Measurements from ENCODE around the gene DHX32. TPM values are rescaled to one million over a fixed set of nuclear protein-coding genes. Genes with fewer than 3 reads are reported as not detected.
A peak's percentile ranks its signal among the peaks of the same experiment; 100 is the strongest.

Gene DHX32
- total RNA-seq, 1 donor from 2014 or later: 29.2 TPM

DNA sequence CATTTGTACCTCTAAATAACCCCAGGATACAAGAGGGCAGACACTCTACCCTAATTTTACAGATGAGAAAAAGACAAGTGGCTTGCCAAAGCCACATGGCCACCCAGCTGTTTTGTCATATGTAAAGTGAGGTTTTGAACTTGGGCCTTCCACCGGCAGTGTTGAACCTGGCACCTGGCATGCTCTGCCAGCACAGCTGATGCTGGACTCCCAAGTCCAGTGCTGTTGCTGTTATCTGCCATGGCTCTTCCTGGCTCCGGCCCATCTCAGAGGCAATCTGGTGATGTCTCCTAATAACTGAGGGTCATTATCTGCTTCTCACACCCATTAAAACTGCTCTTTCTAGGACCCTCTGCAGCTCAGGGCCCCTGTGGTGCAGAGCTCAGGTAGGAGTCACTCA lies 32.7 kb downstream of the DHX32 start:
- DNase-seq: no peak

DNA sequence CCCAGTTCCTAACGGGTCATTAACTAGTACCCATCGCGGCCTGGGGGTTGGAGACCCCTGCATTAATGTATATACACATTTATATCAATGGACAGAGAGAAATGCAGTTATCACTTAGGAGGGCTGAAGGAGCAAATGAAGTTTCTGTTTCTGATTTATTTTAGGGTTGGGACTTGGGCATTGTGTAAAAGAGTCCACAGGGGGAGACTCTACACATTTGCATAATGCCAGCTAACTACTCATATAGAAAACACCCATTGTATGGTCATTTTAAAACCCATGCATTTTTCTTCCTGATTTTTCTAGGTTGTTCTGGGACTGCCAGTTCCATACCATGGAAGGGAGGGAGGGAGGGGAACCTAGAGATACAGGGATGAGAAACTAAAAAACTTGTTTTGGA lies 34.2 kb downstream of the DHX32 start:
- no peak for DNase-seq

DNA sequence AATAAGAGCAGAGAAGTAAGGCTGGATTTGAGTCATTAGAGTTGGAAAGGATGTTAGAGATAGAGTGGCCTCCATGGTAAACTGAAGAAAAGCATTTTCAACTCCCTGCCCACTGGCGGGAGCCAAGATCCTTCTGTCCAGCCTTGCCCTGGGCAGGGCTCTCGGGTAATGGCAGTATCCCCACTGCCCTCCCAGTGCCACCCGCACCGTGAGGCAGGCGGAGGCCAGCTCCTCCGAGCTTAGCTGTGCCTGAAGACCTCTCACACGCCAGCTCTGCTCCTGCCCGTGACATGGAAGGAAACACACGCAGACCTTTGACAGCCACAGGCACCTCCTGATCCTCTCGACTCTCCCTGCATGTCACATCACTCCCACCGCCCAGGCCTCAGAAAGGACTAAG lies 35.5 kb downstream of the DHX32 start:
- DNase-seq: no peak

DNA sequence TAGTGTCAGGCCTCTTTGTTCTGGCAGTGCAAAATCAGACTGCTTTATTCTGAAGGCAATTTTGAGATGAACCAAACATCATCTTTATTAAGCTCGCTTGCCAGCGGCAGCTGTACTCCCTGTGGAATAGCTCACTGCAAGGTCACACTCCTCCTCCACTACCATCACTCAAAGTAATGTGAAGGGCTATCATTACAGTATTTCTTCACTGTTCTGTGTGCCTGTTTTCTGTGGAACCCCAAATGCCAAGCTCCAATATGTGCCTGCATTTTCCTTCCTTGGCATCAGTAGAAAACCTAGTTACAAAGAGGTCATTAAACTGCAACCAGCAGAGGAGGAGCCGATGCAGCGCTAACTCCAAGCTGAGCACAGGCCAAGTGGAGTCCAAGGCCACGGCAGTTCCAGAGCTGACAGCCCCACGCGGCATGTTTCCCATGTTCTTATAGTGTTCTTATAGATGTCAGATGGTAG lies 36.3 kb downstream of the DHX32 start:
- DNase-seq: peak; percentile 15

DNA sequence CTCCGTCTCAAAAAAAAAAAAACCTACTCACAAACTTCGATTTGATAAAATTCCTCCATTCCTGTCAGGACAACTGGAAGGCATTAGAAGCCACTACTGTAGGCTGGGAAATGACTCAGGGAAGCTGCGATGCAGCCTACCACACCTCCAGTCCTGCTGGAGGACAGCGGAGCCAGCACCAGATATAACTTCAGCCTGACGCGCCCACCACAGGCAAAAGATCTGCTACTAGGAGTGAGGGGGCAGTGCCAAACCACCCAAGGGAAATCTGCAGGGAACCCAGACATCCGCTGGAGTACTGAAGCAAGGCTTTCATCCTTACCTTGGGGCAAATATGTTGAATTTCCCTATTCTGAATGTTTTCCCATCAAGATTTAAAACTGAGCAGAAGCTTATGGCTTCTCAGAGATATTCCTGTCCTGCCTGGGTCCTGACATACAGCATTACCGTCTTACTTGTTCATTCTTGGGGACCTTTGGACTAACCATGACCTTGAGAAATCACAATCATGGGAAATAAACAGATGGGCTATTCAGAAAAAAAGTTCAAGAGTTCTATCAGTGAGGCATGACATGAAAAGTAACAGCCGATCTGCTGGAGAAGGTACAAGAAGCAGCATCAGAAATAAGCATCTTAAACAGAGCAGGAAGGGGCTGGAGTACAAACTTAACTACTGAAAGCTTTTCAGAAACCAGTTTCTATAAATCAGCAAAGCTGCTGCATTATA lies 37.3 kb downstream of the DHX32 start:
- DNase-seq: no peak

DNA sequence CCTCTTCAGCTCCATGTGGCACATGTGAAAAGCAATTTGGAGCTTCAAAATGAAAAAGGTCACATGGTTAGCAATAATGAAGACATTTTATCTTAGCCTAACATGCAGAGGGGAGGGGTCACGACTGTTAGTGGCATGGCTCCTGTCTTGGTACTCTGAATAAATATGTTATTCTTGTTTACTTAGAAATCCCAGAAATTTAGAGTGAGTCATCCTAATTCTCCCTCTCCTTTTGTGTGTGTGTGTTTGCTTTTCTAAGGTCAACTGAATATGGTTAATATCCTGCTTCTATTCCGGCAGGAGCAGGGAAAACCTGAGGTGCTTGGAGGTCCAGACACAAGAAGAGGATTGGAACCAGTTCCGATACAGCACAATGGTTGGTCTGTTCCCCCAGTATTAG lies 40.1 kb downstream of the DHX32 start:
- no peak for DNase-seq

DNA sequence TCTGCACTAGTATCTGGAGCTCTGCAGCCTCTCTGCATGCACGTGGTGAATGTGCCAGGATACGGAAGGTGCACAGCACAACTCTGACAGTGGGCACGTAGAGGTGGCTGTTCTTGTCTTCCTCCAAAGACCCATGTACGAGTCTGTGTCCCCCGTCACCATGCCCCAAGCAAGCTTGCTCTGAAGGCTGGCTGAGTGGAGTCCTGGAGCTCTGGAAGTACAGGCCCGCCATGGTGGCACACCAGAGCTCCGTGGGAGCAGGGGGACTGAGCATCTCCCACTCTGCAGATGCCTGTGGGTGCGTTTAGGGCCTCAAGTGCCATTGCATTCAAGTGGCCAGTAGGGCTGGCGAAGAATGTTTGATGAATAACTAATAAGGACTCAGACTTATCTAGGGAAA lies 40.7 kb downstream of the DHX32 start:
- DNase-seq: no peak

DNA sequence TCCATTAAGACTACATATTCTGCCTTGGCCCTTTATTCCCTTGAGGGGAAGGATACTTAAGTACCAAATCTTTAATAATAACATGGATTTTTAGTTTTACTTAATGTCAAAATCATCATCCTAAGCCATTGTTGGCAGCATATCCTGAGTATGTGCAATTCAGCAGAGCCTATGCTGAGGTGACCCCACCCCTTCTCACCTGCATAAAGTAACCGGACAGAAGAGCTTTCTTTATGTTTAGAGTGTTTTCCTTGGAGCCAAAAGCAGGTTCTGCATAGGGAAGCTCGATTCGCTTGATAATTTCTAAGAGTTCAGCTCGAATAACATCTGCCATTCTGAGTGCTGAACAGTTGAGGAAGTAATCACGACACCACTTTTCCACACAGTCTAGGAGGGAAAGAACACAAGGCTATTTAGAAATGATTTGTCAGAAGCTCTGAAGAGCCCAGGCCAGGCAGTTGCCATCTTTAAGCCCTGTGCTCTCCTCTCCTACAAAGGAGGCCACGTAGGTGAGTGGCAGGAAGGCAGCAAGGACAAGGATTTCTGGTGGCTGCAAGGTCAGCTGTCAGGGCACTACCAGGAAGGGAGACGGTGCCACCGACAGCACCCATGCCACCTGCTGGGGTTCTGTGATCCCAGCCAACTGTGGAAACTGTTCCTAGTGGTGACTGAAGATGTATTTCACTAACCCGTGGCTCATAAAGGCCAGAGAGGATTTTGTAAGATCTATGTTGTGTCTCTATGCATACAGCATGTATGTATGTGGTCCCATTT lies 42.1 kb downstream of the DHX32 start:
- DNase-seq: peak; percentile 17

DNA sequence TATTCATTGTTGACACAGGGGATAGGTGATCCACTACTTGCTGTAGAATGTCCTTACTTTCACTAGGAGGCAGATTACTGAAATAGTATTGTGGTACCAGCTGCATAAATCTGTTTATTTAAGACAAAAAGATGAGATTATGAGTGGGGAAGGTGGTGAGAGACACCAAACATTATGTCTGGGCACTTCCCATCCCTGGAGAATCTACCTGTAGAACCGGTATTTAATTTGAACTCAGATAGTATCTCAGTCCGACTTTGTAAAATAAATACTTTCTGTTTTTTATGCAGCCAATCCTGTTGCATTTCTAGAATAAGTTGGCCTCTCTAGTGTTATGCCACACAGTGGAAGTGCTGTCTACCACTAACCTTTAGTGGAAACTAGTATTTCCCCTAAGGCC lies 44.3 kb downstream of the DHX32 start:
- peak; percentile 43 for DNase-seq

DNA sequence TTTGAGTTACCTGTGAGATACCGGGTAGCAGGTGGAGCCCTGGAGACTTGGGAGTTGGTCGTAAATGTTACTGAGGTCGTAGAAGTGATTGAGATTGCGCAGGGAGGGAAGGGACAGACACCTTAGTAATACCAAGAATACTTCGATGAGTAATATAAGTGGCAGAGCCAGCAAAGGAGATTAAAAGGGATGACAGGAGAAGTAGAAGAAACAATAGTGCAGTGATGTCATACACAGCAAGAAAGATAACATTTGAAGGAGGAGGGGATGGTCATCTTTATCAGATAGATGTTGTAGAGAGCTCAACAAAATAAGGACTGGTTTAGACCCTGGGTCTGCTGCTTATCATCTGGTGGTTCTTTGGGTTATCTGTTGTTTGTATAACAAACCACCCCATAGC lies 52.8 kb downstream of the DHX32 start:
- DNase-seq: no peak

DNA sequence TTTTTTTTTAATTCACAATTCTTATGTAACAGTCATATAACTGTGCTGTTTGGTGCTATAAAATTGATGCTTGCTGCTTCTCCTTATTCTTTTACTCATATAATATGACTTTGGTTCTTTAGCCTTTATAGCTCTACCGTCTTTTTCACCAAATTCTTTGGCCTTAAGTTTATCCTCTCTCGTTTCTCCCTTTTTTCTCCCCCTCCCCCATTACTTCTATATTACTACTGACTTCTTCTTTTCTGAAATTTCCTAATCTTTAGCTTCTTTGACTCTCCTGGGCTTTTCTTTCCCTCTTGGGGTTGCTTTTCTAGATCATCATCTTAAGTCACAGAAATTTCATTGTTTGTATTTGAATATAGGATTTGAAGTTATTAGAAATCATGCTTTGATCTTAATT lies 54.0 kb downstream of the DHX32 start:
- no peak for DNase-seq

DNA sequence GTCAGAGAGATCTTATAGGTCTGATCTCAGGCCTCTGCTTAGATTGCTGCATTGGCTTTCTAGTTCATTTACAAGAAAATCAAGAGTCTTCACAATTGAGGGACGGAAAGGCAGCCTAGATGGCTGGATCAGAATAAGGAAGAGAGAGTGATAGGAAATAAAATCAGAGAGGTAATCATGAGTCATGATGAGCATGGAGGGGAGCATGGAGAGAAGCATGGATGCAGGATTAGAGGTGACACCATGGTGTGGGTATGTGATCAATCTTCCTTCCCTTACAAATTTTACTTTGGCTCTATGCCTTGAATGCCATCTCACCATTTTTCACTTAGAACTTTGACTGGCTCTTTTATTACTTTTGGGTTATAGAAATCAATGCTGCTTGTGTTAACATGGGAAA lies 56.4 kb downstream of the DHX32 start:
- no peak for DNase-seq

DNA sequence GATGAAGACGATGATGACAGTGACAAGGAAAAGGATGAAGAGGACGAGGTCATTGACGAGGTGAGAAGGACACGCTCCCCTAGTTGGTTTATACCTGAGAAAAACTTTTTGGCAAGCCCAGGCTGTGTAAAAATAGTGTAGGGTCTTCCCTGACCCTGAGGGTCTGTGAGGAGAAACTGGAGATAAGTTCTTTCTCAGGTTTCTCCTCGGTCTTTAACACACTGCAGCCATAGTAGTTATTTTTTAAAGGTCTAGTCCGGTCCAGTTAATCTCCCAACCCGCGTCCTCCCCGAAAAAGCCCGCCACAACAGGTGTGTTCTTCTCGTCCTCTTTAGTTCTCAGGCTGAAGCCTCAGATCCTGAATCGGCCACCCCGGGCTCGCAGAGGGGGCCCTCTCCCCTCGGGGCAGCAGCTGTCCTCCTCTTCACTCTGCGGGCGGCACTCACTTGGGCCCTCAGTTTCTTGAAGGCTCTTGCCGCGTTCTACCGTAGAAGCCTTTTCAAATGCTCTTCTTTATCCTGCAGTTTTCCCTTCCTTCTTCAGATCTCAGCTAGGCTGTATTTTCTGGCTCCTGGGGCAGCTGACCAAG lies 57.3 kb downstream of the DHX32 start:
- DNase-seq: peak; percentile 44

DNA sequence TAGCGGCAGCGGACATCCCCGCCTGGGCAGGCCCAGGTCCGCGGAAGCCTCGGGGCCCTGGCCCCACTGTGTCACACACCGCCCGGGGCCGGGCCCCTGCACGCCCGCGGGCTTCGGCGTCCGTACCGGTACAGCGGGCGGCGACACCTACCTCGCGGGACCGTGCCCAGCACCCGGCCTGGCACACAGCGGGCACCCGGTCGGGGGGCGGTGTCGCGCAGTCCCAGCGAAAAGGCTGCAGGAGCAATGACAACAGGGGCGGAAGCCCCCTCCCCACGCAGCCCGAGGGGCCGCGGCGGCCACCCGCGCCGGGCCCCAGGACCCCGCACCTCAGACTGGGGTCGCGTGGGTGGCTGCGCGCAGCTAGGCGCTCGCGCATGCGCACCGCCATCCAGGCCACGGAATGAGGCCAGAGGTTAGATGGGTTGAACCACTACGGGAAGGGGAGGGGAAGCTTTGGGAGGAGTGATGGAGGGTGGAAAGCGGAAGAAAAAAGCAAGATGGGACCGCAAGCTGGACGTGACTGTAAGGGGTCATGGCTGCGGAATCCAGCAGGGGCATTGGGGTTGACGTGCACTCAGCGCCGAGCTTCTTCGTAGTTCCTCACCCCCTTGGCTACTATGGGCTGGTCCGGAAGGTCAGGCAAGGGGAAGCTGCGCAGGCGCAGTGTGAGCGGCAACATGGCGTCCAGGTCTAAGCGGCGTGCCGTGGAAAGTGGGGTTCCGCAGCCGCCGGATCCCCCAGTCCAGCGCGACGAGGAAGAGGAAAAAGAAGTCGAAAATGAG lies 58.0 kb downstream of the DHX32 start, which contains the start of the genes BCCIP and UROS:
Gene BCCIP (plus strand): TSS at position 669 of the 785 bp plus-strand sequence. CDS start 12 bp downstream, at position 681.
Gene UROS (minus strand): TSS at position 381 of the 785 bp plus-strand sequence. CDS start 6,759 bp downstream, outside the sequence.
- DNase-seq: peak; percentile 97

DNA sequence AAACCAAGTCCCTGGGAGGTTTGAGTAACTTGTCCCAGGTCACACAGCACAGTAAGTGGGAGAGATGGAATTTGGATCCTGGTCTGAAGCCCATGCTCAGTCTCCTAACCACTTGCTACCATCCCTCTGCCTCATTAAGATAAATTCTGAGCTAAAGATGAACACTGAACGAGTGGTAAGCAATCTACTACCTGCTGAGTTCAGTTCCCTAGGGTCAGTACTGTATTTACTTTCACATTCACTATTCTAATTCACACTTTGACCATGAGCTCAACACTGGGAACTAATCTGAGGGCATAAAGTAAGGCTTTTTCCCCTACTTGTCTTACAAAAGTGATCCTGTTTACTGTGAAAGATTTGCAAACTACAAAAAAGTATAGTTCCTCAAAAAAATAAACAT lies 60.4 kb downstream of the DHX32 start:
- no peak for DNase-seq

DNA sequence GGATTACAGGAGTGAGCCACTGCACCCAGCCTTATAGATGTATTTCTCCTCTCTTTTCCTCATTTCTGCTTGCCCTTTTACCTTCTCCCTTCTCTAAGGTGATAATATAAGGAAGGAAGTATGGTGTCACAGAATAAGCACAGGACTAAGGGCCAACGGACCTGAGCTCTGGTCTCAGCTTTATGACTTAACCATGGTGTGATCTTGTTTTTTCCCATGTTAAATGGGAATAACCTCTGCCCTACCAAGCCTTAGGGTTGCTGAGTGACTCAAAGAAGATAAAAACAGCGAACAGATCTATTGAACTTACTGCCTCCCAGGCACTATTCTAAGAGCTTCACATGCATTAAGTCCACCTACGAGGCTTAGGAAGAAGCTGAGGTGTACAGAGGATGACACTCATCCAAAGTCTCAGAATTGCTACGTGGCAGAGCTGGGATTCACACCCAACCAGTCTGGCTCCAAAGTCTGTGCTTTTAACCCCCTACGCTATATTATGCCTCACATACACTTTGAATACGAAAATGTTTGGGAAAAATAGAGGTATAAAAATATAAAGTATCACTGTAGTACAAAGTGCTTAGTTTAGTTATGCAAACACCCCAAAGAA lies 63.6 kb downstream of the DHX32 start:
- DNase-seq: no peak

DNA sequence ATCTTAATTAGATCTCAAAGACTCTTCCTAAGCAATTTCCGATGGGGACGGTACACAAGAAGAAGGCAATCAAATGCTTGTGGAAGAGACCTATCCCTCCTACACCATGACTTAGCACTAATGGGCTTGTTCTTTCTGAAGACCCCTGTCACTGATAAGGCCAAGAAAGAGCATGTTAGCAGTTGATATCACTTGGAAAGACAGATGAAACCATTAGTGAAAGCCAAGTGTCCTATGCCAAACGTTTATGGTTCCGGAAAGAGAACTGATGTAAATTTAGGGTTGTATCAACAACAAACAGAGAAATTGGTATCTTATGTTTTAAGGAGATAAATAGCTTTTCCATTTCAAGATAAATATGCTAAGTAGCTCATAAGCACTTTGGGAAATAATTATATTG lies 64.5 kb downstream of the DHX32 start:
- DNase-seq: no peak

DNA sequence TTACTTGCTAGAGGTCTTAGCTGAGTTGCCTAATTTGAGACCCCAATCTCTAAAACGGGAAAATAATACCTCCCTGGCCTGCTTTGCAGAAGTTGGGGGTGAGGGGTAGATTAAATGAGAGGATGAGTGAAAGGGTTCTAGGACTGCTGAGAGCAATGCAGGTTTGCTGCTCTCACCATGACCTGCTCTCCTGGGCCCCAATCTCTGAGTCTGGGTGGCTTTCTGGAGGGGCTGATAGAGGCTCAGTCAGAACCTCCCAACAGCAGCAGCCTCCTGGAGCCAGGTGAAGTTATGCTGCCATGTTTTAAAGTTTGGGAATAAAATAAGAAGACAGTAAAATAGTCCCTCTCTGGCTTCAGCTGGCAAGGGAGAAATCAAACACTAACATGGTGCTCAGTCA lies 65.3 kb downstream of the DHX32 start:
- no peak for DNase-seq

DNA sequence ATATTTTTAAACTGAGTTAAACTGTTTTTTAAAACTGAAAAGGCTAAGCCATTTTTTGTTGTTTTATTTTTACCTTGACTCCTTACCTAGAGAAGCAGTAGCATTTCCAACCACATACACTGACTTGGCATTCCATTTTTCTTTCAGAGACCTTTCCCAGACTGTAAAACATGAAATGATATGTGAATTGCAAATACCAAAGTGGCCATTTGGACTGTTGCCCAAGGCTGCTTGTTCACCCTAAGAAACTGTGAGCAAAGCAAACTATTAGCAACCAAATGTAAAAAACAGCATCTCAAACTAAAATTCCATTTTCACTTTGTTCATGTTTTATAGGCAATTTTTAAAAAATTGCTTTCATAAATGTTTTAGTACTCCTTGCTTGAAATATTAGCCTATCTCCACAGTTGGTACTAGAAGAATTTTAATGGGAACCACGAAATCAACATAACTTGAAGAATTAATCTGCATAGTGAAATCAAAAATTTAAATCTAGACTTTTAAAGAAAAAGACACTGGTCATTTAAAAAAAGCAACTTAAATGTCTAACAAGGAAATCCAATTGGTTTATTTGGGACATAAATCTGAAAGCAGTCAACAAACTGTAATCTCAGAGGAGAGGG lies 68.9 kb downstream of the DHX32 start:
- no peak for DNase-seq

DNA sequence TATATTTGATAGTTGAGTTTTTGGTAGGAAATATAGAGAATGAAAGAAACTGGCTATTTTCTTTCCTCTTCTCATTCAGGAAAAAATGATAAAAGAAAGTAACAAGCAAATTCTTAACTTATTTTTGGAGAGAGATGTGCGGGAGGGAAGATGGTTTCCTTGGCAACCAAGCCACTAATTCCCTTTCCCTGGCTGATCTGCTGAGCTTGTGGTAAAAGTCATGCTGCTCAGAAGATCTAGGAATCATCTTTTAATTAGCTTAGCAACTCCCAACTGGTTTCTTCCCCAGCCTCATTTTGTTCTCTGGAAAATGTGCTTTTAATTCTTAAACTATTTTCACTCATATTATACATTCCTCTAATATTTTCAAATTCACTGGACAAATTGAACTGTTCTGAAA lies 69.8 kb downstream of the DHX32 start:
- DNase-seq: no peak

DNA sequence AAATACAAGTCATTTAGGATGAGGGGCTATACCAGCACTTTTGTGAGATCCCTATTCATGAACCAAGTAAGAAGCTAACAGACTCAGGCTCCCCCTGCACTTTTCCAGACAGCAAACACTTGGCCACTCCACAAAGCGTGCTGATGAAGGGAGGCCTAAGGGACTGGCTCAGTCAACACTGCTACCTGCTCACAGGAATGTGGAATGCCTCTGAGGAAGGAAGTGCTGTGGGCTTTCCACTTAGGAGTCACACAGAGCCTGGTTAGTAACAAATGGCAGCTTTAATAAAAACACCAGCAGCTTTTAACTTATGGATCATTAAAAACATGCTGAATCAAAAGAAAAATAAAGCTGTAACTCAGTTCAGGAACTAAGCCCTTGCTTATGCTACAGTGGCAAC lies 73.0 kb downstream of the DHX32 start:
- no peak for DNase-seq

Measured in tongue (tissue), 2 donors.